Measurements from ENCODE around the gene VWC2.

VWC2 gene

DNA sequence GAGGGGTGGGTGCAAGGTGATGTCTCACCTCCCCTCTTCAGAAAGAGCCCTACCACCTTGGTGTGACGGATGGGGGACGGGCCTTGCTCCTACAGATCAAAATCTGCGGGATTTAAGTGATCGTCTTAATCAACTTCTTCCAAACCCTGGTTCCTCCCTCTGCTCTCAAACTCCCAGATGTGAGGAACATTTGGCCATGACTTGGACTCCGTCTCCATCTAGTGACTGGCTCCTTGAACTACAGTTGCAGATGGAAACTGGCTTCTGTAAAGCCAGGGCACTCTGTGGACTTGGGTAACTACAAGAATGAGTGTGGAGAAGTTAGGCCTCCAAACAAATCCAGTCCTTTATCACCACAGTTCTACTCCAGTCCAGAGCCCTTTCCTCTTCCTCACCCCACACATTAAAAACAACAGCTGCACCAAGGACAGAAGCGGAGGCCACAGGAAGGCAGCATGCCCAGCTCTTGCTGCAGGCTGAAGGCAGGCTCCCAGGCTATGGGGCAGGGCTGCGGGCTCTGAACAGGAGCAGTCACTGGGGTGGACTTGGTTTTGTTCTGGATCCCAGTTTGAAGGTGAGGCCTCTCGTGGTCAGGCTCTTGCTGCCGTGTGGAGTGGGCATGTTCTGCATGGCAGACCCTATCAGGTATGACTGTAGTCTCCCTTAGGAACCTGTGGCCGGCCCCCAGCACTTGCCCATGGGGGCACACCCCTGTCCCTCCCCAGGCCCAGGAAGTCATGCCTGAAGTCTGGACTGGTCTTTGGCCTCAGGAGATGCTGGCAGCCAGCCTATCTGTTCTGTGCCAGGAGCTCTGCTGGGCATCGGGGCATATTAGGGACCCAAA, 79.4 kb downstream of the VWC2 start:
- DNase-seq = no peak

DNA sequence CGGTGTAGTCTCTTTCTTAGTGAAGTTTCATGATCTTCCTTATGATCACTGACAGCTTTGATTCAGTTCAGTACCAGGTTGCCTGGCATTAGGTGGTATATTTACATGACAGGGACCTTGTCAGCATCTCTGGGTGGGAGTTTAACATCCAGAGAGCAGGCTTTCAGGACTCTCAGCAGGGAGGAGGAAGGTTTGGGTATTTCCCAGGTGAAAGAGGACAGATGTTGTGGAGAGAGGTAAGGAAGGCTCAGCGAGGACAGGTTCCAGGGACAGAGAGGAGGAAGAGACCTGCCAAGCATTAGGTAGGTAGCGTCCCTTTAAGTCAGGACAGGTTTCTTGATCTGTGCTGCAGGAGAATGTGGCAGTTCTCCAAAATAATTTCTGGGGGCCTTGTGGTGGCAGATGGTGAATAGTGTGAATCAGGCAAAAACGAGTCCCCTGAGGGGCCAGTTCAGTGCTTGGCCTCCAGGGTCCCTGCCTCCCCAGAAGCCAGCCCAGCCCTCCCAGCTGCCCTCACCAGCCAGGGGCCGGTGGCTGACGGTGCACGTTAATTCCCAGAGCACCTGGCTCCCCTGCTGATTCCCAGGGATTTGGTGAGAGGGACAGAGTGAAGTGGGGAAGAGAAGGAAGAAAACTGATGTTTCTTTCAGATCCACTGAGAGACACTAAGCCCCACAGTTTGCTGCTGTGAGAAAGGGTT, 82.0 kb downstream of the VWC2 start:
- DNase-seq = no peak

DNA sequence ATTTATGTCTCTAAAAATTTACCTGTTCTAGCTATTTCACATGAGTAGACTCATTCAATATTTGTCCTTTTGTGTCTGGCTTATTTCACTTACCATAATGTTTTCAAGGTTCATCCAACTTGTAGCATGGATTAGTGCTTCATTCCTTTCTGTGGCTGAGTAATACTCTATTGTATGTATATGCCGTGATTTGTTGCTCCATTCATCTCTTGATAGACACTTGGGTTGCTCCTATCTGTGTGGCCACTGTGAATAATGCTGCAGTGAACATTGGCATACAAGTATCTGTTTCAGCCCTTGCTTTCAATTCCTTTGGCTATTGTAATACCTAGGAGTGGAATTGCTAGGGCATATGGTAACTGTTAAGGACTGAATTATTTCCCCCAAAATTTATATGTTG, 86.9 kb downstream of the VWC2 start:
- DNase-seq = no peak

DNA sequence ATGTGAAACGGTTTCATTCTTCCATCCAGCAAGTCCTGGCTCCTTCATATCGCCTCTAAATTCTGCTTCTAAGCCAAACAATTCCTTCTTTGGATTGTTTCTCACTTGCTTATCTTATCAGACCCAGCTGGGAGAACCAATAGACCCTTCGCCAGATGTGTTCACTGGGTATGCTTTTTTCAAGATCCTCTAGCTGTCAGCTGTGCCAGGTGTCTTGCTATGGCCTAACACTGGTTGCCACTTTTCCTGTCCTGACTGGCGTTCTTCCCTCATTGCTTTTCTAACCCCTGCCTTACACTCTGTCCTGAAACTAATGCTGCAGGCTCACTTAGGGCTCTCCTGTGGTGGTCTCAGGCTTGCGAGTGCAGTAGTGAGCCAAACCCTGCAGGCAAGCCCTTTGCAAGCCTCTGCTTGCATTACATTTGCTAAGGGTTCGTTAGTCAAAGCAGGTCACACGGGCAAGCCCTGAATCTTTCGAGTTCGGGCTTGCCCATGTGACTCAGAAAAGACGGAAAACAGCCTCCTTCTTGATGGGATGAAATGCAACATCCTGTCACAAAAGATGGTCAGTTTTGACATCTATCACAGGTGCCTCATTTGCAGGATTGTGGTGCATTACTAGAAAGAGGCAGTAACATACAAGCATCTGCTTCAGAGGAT, 92.8 kb downstream of the VWC2 start:
- no peak for DNase-seq

DNA sequence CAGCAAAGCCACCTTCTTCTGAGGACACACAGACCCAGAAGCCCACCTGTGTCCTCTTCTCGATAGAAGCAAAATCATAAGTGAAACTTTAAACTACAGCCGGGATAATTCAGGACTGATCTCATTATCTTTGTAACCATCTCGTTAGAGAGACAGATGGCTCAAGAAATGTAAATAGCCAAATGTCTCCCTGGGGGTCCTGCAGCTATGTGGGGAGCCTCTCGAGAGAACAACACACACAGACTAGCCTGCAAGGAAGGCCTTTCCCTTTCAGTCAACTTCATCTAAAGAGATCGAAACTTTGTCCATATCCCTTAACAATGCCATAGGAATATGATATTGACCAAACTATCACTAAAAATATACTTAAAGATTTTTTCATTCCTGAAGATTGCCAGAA, 93.5 kb downstream of the VWC2 start:
- no peak for DNase-seq

DNA sequence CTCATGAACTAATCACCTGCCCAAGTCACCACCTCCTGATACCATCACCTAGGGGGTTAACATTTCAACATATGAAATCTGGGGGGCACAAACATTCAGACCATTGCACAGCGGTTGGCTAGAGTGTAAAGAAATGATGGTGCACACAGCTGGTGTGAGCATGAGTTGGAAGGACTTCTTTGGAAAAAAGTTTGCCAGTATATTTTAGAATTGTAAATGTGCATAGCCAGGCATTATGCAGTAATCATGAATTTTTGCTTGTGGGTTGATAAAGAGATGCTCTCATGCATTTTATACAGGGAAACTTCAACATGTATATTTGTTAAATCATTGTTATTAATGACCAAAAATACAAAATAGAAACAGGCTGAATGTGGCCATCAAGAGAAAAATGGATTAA, 100.0 kb downstream of the VWC2 start:
- no peak for DNase-seq

DNA sequence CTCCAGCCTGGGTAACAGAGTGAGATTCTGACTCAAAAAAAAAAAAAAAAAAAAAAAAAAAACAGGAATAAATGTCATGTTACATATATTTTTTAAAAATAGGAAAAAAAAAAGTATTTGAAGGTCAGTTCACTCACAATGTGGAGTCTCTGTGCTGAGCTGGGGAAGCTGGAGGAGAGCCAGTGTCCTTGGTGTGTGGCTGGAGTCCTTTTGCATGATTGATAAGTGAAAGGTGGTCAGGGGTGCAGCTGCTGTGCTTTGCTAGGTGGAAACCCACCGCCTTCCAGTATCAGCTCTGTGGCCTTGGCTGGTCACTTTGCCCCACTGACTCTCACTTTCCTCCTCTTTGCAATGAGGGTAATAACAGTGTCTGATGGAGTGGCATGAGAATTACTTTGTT, 101.9 kb downstream of the VWC2 start:
- DNase-seq = no peak

DNA sequence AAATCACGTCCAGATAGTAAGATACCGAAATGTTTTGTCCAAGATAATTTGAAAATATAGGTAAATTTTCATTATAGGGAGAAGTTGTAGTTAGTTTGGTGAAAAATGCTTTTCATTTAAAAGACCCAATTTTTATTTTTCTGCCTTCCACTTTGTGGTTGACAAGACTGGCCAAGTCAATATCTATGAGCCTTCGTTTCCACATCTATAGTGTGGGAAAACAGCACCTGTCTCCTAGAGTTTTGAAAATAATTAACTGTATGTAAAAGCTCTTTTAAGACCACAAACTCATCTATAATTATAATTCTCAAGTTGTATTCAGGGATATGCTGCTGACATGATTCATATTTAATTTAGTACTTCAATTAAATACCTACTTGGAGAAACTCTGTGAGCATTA, 102.8 kb downstream of the VWC2 start:
- DNase-seq = no peak

DNA sequence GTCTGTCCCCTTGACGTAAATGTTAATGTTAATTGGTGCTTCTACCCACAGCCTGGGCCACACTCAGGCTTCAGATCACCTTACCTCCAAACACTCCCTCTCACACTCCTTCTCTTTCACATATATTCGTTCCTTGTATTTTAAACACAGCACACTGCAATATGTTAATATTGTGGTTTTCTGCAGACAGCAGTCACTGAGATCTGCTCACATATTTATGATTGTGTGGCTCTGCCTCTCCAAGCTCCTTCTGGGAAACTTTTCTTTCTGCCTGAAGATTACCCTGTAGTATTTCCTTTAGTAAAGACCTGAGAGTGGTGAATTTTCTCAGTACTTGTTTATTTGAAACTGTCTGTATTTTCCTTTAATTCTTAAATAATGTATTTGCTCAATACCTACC, 104.7 kb downstream of the VWC2 start:
- DNase-seq = no peak

DNA sequence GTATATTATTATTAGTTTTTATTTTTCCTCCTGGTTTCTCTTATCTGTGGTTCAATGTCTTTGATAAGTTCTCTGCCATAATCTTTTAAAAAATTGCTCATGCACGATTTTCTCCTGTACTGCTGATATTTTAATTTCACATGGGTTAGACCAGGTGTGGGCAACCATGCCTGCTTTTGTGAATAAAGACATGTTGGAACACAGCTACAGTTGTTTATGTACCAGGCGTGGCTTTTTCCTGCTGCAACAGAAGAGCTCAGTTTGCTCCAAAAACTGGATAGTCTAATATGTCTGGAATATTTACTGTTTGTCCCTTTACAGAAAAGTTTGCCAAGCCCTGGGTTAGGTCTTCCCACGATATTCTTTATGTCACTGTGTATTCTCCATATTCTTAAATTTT, 105.2 kb downstream of the VWC2 start:
- no peak for DNase-seq

DNA sequence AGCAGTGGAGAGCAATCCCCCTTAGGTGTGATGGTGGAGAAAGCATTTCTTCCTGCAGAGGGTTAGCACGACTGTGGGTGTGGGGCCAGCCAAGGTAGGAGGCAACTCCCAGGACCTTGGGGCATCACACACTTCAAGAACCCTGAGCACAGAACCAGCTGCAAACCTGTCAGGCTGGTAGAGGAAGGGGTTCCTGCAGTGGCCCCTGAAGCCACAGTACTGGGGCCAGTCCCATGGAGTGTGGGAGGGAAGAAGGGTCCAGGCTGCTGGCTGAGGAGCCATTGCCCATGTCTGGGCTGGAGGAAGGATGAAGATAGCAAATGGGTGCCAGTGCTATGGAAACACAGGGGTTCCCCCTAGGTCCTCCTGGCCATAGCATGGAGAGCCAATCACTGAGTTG, 110.5 kb downstream of the VWC2 start:
- DNase-seq = no peak

DNA sequence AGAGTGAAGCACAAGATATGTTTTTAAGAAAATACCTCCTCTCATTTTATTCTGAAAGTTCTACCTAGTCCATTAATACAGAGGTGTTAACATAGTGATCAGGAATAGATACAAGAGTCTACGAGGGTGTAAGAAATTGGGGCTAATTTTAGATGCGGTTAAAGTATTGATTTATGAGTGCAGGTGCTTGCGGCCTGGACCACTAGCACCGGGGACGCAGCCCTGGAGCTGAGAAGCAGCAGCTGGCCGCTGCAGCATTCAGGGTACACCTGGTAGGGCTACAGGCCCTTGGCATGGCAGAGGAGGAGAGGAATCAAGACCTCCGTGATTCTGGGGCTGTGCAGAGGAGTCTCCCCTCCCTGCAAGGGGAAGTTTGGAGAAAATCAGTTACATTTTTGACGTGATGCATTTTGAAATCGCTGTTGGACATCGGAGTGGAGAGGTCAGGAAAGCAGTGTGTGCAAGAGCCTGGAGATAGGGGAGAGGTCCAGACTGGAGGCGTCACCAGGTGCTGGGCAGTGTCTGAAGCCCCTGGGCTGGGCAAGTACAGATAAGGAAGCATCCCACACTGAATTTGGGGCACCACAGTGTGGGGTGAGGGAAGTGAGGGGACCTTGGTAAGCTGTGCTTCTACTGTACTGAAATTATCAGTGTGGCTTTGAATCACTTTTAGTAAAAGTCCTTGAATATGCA, 112.3 kb downstream of the VWC2 start:
- DNase-seq = no peak

DNA sequence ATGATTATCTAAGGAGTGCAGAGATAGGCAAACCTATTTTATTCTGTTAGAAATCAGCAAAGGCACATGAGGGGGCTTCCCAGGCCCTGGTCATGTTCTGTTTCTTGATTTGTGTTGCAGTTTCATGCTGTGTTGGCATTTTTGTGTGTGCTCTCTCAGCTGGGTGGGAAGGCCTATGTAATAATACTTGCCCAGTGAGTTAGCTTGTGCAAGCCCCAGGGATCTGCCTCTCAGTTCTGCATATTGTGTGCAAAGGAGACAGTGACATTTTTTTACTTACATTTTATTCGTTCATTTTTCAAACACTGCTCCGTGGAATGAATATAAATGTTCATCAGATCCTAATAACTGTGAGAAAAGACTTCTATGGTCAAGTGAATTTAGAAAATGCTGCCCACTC, 119.0 kb downstream of the VWC2 start:
- DNase-seq = no peak

DNA sequence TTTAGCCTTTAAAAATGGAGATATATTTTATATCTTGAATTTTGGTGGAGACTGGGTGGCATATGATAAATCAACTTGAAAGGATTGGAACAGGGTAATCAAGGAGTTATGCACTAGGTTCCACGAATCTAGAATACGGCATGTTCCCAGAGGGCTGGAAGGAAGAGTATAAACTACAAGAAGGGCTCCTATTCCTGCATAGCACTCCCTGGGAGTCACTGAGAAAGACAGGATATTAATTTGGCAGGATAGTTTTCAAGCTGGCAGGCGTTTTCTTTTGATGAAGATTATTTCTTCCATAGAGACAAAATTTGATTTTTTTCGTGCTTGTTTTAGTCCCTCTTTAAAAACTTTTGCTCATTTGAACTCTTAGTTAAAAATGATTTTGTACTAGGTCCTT, 119.7 kb downstream of the VWC2 start:
- no peak for DNase-seq

DNA sequence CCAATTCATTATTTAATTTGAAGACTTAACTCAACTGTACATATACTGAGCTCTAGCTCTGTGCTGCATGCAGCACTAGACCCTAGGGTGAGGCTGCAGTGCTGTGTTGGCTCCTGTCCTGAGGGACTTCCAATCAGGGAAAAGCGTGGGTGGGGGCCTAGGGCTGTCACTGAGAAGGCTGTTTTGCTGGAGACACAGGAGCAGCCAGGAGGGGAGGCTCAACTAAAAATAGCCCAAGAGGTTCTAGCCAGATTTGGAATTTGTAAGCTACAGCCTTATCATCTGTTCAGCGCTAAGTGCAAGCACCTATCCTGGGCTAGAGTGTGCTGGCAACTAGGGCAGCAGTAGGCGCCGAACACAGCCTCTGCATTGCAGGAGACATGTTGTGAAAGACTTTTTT, 121.1 kb downstream of the VWC2 start:
- no peak for DNase-seq

DNA sequence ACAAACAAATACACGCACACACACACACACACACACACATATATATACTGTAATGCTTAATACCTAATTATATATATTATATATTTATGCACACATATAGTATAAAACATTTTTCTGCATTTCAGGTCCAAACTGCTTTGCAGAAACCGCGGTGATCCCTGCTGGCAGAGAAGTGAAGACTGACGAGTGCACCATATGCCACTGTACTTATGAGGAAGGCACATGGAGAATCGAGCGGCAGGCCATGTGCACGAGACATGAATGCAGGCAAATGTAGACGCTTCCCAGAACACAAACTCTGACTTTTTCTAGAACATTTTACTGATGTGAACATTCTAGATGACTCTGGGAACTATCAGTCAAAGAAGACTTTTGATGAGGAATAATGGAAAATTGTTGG, 138.5 kb downstream of the VWC2 start:
- DNase-seq = no peak

DNA sequence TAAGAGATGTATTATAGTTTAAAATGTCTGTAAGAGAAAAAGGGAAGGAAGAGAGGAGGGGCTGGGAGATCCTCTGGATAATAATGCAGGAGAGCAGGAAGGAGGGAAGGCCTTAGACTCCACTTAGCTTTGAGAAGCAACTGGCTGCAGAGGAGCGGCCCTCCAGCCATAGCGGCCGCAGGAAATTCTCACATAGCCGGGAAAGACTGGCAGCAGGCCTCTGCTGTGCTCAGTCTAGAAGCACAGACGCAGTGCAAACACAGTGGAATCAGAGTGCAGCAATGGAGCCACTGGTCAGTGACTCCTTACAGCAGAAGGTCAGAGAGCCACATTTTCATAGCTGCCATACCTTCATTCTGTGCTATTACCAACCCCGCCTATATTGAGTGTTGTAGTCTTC, 153.3 kb downstream of the VWC2 start:
- DNase-seq = no peak

DNA sequence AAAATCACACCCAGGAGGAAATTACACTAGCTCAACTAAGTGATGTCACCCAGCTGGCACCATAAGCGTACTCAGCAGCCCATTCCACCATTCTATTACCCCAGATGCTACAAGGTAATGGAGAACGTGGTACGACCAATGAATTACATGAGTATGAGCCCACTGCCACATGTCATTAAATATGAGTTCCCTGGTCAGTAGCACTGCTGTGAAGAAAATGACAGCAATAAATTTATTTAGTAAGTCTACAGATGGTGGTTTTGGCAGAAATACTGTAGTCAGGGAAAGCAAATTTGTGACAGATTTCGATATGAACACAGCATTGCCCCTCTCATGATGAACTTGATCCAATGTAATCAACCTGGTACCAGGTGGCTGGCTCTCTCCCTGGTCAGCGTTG, 154.2 kb downstream of the VWC2 start:
- DNase-seq = no peak

DNA sequence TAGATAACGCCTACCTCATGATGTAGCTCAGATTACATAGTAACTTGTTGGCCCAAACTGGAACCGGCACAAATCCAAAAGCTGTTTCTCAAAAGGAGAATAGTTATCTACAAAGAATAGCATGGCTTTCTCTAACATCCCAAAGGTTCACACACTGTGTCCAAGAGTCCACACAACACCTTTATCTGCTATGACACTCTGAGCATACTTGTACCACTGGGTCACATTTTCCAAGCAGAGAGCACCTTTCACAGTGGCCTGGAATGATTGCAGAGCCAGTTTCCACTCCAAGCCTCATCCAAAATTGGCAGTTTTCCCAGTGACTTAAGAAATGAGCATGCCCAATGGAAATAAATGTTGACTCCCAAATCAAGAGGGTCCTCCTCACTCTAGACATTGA, 155.3 kb downstream of the VWC2 start:
- no peak for DNase-seq

DNA sequence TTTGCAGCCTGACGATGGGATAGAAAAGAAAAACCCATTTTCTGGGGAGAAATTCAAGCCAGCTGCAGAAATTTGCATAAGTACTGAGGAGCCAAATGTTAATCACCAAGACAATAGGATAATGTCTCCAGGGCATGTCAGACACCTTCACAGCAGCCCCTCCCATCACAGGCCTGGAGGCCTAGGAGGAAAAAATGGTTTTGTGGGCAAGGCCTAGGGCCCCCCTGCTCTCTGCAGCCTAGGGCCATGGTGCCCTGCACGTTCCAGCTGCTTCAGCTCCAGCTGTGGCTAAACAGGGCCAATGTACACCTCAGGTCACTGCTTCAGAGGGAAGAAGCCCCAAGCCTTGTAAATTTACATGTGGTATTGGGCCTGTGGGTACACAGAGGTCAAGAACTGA, 158.2 kb downstream of the VWC2 start:
- DNase-seq = no peak

DNA sequence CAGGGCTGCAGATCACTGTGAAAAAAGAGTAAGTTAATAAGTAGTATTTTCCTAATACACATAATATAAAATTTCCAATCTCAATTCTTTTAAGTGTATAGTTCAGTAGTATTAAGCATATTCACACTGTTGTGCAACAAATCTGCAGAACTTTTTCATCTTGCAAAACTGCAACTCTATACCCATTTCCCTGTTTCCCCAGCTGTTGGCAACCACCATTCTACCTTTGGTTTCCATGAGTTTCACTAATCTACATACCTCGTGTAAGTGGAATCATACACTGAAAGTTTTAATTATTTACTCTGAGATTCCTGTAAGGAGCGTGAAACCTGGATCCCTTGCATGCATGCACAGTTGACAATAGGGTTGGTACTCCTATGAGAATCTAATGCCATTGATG, 164.2 kb downstream of the VWC2 start:
- no peak for DNase-seq
